ENCODE results near the gene SLF2.

The SLF2 gene

GRCh38 chr10:100980311-100980710, 67.5 kb downstream of the SLF2 start:
- DNase-seq = no peak

- no peak for DNase-seq
These were observed 67.9 kb downstream of the SLF2 start for GRCh38 chr10:100980711-100981110.

GRCh38 chr10:100981178-100981772, 68.5 kb downstream of the SLF2 start:
- DNase-seq = no peak

DNA sequence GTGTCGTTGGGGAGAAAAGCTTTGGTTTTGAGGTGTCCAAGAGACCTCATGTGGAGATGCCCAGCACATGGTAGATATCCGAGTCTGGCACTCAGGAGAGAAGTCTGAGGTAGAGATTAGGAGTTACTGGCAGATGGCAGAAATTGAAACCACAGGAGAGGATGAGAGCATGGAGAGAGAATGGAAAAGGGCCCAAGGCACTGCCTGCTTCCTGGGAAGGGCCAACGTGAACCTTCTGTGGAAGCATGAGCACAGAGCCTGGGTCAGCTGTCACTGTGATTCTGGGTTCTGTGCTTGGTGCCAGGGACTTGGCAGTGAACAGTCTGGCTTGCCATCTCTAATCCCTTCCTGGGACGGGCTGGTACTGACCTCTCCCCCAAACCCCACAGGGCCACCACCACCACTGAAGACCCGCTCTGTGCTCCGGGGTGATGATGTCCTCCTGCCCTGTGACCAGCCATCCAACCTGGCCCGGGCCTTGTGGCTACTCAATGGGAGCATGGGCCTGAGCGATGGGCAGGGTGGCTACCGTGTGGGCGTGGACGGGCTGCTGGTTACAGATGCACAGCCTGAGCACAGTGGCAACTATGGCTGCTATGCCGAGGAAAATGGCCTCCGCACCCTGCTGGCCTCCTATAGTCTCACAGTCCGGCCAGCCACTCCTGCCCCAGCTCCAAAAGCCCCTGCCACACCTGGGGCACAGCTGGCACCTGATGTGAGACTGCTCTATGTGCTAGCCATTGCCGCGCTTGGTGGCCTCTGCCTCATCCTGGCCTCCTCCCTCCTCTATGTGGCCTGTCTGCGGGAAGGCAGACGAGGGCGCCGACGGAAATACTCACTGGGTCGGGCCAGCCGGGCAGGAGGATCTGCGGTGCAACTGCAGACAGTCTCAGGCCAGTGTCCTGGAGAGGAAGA, 70.4 kb downstream of the SLF2 start:
- peak in 1 of 51 donors; percentile 29 for DNase-seq

- DNase-seq = no peak
These were observed 71.3 kb downstream of the SLF2 start for GRCh38 chr10:100983868-100984671.

DNA sequence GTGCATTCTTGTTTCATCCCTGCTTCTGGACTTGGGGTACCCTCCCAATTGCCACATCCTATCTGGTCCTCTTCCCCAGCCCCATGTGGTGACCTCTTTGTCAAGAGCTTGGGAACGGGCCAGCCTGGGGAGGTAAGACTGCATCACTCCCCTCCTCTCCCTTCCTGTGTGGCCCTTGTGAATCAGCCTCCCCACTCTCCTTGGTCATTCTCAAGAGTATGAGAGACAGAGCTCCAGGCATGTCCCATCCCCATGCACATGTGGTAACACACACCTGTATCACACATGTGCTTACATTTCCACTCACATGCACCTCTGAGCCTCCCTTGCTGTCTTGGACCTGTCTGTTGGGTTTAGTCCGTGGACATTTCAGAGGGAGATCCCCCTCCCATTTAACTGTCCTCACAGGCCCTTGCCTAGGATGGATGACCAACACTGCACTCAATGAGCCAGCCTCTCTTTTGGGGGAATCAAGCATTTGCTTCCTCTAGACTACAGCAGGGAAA, 72.0 kb downstream of the SLF2 start:
- DNase-seq = no peak

DNA sequence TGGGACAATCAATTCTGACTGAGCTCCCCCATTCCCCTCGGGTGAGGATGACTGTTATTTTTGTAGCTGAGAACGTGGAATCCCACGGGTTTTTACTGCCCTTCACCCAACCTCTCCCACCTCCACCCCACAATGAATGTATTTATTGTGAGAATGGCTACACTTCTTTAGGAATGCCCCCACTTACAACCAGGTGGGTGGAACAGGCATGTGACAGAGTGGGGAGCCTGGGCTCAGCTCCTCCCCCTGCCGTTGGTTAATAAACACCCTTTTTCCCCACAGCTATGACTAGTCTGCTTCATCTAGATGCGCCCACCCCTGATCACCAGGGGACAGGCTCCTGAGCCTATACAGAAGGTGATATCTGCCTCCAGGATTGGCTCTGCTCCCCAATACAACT, 72.6 kb downstream of the SLF2 start:
- no peak for DNase-seq

GRCh38 chr10:100986623-100986951, 73.8 kb downstream of the SLF2 start:
- DNase-seq = no peak

- DNase-seq = peak; percentile 40 to 91 (median 80)
These were observed 74.4 kb downstream of the SLF2 start, which contains the start of the genes MRPL43 and TWNK for GRCh38 chr10:100986952-100987684. Gene MRPL43, minus strand, starts transcription at chr10:100987497. Its CDS starts 54 bp downstream, at chr10:100987443. Gene TWNK, plus strand, starts transcription at chr10:100987543. Its CDS starts 668 bp downstream, at chr10:100988211.

DNA sequence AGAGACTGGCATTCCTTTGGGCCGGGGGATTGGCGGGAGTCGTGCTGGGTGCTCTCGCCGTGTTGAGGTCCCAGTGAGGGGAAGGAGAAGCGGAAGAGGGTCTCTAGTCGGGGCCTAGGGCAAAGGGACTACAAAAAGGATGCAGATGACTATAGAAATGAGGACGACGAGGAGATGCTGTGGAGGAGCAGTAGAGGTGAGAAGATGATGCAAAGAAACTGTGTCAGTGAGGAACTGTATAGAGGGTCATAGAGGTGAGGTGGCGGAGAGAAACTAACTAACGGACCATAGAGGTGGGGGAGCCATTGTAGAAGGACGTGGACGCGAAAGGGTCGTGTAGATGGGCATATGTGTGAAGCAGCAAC, 74.9 kb downstream of the SLF2 start:
- DNase-seq = no peak

- DNase-seq = no peak
These were observed 75.4 kb downstream of the SLF2 start for GRCh38 chr10:100988166-100988565.

DNA sequence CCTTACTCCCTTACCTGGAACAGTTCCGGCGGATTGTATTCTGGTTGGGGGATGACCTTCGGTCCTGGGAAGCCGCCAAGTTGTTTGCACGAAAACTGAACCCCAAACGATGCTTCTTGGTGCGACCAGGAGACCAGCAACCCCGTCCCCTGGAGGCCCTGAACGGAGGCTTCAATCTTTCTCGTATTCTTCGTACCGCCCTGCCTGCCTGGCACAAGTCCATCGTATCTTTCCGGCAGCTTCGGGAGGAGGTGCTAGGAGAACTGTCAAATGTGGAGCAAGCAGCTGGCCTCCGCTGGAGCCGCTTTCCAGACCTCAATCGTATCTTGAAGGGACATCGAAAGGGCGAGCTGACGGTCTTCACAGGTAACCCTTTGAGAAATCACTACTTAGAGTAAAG, 76.3 kb downstream of the SLF2 start:
- no peak for DNase-seq

DNA sequence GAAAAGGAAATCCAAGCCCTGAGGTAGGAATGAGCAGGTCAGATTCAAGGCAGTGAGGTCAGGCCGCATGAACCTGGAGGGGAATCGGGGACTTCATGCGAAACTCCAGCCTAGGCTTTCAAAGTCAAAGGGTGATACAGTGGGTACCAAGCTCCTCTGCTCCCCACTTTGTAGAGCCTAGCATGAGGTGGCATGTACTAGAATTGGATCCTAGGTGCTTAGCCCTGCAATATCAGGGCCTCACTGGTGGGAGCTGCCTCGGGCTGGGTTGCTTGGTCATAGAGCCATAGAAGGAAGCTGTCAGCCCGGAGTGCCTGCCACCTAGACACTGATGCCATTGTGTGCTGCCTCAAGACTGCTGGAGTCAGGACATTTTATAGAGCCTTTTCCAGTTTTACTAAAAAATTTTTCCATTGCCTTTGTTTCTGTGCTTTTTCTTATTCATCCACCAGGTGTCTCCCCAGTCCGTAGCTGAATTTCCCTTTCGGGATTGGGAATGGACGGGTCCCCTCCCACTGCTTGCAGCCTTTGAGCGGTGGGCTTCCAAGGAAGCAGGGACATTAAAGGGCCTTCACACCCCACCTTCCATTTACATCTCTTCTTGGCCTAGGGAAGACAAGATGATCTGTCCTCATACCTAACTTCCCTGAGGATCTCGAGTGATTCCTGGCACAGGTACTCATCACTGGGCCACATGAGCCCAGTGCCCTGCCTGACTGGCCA, 81.4 kb downstream of the SLF2 start:
- DNase-seq = peak in 24 of 51 donors; percentile 13 to 76 (median 42)

DNA sequence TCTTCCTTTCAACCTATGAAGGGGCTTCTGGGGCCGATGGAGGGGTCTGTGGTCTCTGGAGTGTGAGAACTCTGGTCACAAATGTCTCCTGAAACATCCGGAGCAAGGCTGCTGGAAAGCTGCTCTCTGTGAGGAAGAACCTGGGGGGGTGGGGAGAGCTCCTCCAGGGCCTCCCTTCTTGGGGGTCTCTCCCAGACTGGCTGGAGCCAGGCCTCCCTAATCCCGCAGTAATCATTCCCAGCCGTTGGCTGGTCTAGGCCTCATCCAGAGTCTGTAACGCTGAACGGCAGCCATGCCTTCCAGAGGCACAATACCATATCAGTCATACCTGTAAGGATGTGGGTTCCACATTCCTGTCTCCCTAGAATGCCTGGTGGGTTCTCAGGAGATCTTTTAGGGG, 82.4 kb downstream of the SLF2 start:
- DNase-seq = no peak

GRCh38 chr10:100996678-100997359, 84.1 kb downstream of the SLF2 start:
- DNase-seq = peak in 6 of 51 donors; percentile 12 to 45 (median 40)

DNA sequence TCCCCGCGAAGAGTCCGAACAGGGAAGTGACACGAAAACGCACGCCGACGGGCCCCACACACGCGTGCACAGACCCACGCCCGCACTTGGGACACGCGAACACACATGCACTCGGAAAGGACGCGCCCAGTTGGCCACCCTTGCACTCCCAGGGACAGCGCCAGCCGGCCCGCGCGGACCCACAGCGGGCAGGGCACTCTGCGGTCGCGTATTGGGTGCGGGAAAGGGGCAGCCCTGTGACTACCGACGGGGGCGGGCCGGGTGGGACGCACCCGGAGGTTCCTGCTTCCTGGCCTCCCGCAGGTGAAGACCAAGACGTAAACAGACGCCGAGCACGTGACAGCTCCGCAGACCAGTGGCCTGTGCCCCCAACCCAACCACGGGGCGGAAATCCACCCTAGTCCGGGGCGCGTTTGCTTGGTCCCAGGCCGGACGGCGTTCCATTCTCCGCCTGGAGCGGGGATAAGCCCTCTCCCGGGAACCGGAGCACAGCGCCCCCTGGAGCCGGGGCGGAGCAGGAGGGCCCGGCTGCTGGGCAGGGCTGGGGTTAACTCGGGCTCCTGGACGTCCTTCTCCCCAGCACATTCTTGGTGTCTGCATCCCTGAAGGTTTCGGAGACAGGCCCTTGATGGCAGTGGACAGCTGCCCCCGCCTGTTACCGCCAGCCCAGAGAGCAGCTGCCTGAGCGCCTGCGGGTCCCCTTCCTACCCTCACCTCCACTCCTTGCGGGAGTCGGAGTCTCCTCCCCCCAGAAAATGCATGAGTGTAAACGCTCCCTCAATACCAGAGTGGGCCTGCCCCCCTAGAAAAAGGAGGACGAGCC, 84.8 kb downstream of the SLF2 start:
- DNase-seq = peak in 42 of 51 donors; percentile 13 to 91 (median 67)

DNA sequence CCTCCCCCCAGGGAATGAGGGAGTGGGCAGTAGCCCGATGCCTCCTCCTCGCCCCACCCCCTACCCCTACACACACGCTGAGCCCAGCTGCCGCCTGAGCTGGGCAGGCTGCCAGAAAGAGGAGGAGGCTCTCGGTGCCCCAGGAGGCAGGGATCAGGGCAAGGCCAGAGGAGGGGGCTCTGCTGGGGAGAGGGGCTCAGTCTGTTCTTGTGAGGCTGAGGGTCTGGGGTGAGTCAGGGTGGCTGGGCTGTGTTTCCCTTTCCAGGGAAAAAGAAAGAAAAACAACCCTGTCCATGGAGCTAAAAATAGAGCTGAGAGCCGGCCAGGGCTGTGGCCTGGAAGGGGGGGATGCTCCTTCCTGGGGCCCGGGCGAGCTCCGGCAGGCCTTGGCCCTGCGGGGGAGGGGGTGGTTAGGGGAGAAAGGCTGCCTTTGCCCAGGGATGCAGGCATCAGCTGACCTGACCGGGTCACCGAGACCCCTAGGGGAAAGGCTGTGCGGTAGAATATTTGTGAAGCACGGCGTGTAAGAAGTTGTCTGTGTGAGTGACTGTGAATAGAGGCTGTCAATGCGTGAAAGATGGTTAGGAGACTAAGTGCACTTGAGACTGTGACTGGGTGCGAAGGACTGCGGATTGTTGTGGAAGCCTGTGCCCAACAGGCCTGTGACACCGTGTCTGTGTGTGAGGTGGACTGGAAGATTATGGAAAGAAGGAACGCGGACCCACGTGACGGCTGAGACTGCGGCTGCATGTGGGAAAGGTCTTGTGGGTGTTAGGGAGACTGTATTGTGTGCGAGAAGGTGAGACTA, 85.6 kb downstream of the SLF2 start:
- DNase-seq = peak; percentile 41 to 94 (median 87)
